ENCODE results near the gene FGF8. TPM values are rescaled to one million over a fixed set of nuclear protein-coding genes. Genes with fewer than 3 reads are reported as not detected.

FGF8 gene
- total RNA-seq, 4 donors from 2014 or later: not detected

DNA sequence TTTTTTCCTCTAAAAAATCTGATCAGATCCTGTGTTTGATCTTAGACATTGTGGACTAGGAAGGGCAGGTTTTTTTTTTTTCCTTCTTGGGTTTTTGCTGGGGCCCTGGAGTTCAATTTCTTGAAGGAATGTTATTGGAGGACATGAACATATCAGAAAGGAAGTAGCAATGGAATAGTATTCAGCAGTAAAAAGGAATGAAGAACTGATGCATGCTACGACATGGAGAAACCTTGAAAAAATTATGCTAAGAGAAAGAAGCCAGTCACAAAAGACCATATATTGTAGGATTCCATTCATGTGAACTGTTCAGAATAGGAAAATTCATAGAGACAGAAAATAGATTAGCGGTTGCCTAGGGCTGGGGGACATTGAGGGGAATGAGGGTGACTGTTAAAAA lies 34.0 kb downstream of the FGF8 start:
- intact Hi-C loops (cut with DNase I; ENCODE audit: low total_unique reads): no loop called here

DNA sequence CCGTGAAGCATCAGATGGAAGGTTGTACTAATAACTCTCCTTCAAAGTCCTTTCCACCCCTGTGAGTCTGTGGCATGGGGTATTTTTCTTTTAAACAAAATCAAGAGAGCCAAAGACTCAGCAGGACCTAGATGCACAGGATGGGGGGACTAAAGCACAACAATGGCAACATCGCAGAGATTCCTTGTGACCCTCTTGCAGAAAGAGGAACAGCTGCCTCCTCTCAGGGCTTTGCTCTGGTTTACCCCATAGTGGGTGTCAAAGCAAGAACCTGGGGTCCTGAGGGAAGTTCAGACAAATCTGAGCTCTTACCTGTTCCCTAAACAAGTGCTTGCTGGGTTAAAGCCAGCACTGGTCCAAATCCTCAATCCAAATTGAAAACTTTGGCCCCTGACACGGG lies 39.2 kb downstream of the FGF8 start:
- Histone ChIP-seq H3K27ac (no peak overlapping the region), H3K27me3 (peaks cover 0 to 5% (median 0%) of the 10 kb centered on the region in 3 donors), H3K4me1 (no peaks in the 10 kb centered on the region), H3K4me3 (no peak overlapping the region), H3K36me3 (no peaks in the 10 kb centered on the region), H3K9me3 (no peaks in the 10 kb centered on the region)
- in situ Hi-C loops (cut with MboI; ENCODE audit: low sequenced_read_pairs in 4 of 4): no loop called here
- DNase-seq (no peak), ATAC-seq (no peak)
- intact Hi-C loops (cut with DNase I; ENCODE audit: low total_unique reads): no loop called here
- no peak for TF ChIP-seq CTCF (IDR thresholded peaks at IDR 0.05 in 4 of 5, conservative IDR thresholded peaks at IDR 0.05 in 1 of 5)
- no peak for TF ChIP-seq POLR2A (IDR thresholded peaks at IDR 0.05)

More for the DNA sequence above, 34.0 kb downstream of the FGF8 start:
- Histone ChIP-seq H3K9me3 (no peaks in the 10 kb centered on the region), H3K36me3 (no peaks in the 10 kb centered on the region), H3K27ac (no peak overlapping the region), H3K27me3 (no peaks in the 10 kb centered on the region), H3K4me3 (no peak overlapping the region), H3K4me1 (no peaks in the 10 kb centered on the region)
- in situ Hi-C loops (cut with MboI; ENCODE audit: low sequenced_read_pairs in 4 of 4): no loop called here
- TF ChIP-seq CTCF (IDR thresholded peaks at IDR 0.05 in 4 of 5, conservative IDR thresholded peaks at IDR 0.05 in 1 of 5) (no peak), POLR2A (IDR thresholded peaks at IDR 0.05) (no peak)
- ATAC-seq (no peak), DNase-seq (no peak)

DNA sequence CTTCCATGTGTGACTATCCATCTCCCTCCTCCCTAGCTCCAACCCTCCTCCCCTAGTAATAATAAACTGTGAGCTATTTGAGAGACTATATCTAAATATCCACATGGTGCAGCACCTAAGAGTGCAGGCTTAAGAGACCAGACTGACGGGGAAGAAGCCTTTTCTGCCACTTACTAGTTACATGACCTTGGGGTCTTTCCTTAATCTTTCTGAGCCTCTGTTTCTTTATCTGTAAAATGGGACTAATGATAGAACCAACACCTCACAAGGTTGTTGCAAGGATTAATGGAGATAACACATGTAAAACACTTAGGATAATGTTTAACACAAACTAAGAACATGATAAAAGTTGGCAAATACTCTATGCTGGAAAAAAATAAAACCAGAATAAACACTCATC lies 43.8 kb downstream of the FGF8 start:
- DNase-seq (no peak), ATAC-seq (no peak)
- Histone ChIP-seq H3K27ac (no peak overlapping the region), H3K4me3 (no peak overlapping the region), H3K4me1 (no peaks in the 10 kb centered on the region), H3K9me3 (no peaks in the 10 kb centered on the region), H3K27me3 (peaks cover 0 to 5% (median 0%) of the 10 kb centered on the region in 3 donors), H3K36me3 (no peaks in the 10 kb centered on the region)
- no peak for TF ChIP-seq POLR2A (IDR thresholded peaks at IDR 0.05)
- in situ Hi-C loops (cut with MboI; ENCODE audit: low sequenced_read_pairs in 4 of 4) (no loop called here), intact Hi-C loops (cut with DNase I; ENCODE audit: low total_unique reads) (no loop called here)

DNA sequence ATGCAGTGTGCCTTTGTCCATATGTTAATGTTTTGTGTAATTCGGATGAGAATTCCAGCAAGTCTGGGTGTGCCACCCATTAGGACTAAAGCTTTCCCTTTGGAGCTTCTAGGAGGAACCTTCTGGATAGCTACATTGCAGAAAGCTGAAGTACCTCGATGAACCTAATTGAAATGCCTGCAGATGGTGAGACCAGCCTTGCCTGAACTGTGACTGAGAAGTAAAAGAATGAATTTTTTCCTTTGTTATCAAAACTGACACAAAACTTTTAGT lies 49.9 kb downstream of the FGF8 start:
- DNase-seq (no peak), ATAC-seq (no peak)
- Histone ChIP-seq H3K4me1 (no peaks in the 10 kb centered on the region), H3K27me3 (no peaks in the 10 kb centered on the region), H3K4me3 (no peak overlapping the region), H3K27ac (no peak overlapping the region), H3K9me3 (no peaks in the 10 kb centered on the region), H3K36me3 (no peaks in the 10 kb centered on the region)
- TF ChIP-seq POLR2A (IDR thresholded peaks at IDR 0.05) (no peak), CTCF (IDR thresholded peaks at IDR 0.05 in 4 of 5, conservative IDR thresholded peaks at IDR 0.05 in 1 of 5) (no peak)
- in situ Hi-C loops (cut with MboI; ENCODE audit: low sequenced_read_pairs in 4 of 4) (no loop called here), intact Hi-C loops (cut with DNase I; ENCODE audit: low total_unique reads) (no loop called here)

GRCh38 chr10:101725296-101726114 lies 50.4 kb downstream of the FGF8 start:
- DNase-seq (no peak), ATAC-seq (no peak)
- intact Hi-C loops (cut with DNase I; ENCODE audit: low total_unique reads) (no loop called here), in situ Hi-C loops (cut with MboI; ENCODE audit: low sequenced_read_pairs in 4 of 4) (no loop called here)
- no peak overlapping the region for H3K4me3 ChIP-seq
- H3K36me3 ChIP-seq: no peaks in the 10 kb centered on the region
- H3K4me1 ChIP-seq: no peaks in the 10 kb centered on the region
- no peaks in the 10 kb centered on the region for H3K9me3 ChIP-seq
- H3K27me3 ChIP-seq: no peaks in the 10 kb centered on the region
- TF ChIP-seq POLR2A (IDR thresholded peaks at IDR 0.05): no peak
- no peak for TF ChIP-seq CTCF (IDR thresholded peaks at IDR 0.05 in 4 of 5, conservative IDR thresholded peaks at IDR 0.05 in 1 of 5)
- H3K27ac ChIP-seq: no peak overlapping the region

Measured in gastrocnemius medialis (tissue), 4 donors.